NOMO-1 treated with dmso at 0.1 percent for 144 hours (cell line): ENCODE data around the gene STYXL1.
A peak's percentile ranks its signal among the peaks of the same experiment; 100 is the strongest.
"Not testable (repeated sequence)": the region's sequence is repeated elsewhere in the genome, so short reads cannot be mapped to it uniquely, and the experiment has no call there.

Experiments used
- DNase-seq: peaks from one replicate; lab custom pipeline; 2025; ENCODE audit not compliant: unreplicated experiment; lab: John Stamatoyannopoulos, UW

STYXL1 gene

GRCh38 chr7:76047811-76048667, at the start of gene STYXL1, which contains the start of gene MDH2:
Gene STYXL1 (minus strand): TSS chr7:76048000. CDS start chr7:76030523, 17,477 bp downstream.
Gene MDH2 (plus strand): TSS chr7:76048106. CDS start chr7:76048161, 55 bp downstream.
- DNase-seq = peak; percentile 100

- DNase-seq = no peak
These were observed 48.1 kb upstream of the STYXL1 start for GRCh38 chr7:76095908-76096307.

GRCh38 chr7:76094326-76094725, 46.5 kb upstream of the STYXL1 start:
- DNase-seq = not testable (repeated sequence)

GRCh38 chr7:76093531-76093930, 45.7 kb upstream of the STYXL1 start:
- DNase-seq = not testable (repeated sequence)

- no peak for DNase-seq
These were observed 43.7 kb upstream of the STYXL1 start for GRCh38 chr7:76091506-76091905.

- DNase-seq = no peak
These were observed 42.2 kb upstream of the STYXL1 start for GRCh38 chr7:76089865-76090475.

- DNase-seq = not testable (repeated sequence)
These were observed 39.6 kb upstream of the STYXL1 start for GRCh38 chr7:76087362-76087791.

- DNase-seq = no peak
These were observed 38.3 kb upstream of the STYXL1 start for GRCh38 chr7:76086070-76086469.

GRCh38 chr7:76084115-76084514, 36.3 kb upstream of the STYXL1 start:
- not testable (repeated sequence) for DNase-seq

- DNase-seq = no peak
These were observed 32.4 kb upstream of the STYXL1 start for GRCh38 chr7:76080204-76080603.

GRCh38 chr7:76077435-76077834, 29.6 kb upstream of the STYXL1 start:
- no peak for DNase-seq

GRCh38 chr7:76076995-76077394, 29.2 kb upstream of the STYXL1 start:
- DNase-seq = no peak

- DNase-seq = no peak
These were observed 27.2 kb upstream of the STYXL1 start for GRCh38 chr7:76074972-76075370.

GRCh38 chr7:76074306-76074971, 26.6 kb upstream of the STYXL1 start:
- no peak for DNase-seq

- DNase-seq = no peak
These were observed 25.7 kb upstream of the STYXL1 start for GRCh38 chr7:76073335-76073990.

- no peak for DNase-seq
These were observed 24.7 kb upstream of the STYXL1 start for GRCh38 chr7:76072243-76073148.

GRCh38 chr7:76071316-76072242, 23.8 kb upstream of the STYXL1 start:
- no peak for DNase-seq

GRCh38 chr7:76069238-76069638, 21.4 kb upstream of the STYXL1 start:
- peak; percentile 53 for DNase-seq
